GM04504 (cell line): ENCODE measurements around the gene DHX9.

Experiments used
- DNase-seq: peaks from one replicate; pipeline ENCODE4 v3.0.0-alpha.2; 2012; ENCODE audit warnings: low read depth

DHX9 gene

DNA sequence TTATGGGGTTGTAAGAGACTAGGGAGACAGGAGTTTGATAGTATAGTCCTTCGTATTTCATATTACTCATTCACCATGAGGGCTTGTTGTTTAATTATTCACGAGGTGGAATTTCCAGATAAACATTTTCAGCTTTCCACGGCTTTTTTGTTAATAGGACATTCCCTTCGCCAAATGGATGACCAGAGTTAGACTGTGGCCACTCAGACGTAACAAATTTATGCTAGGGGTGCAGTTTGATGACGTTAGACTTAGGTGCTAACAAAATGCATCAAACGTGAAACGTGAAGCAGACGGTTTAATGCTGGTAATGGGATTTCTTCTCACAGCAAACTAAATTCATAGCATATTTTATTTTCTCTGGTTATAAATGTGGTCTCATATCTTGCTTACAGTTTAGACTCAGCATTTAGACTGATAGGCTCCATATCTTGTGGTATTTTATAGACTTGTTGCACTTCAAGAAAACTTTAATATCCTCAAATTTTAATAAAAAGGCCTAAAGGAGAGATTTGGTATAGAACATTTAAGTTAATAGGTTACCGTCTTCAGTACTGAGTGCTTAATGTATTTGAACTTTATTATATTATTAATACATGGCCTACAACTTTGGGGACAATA, 2.3 kb downstream of the DHX9 start:
- DNase-seq, result no peak

GRCh38 chr1:182842265-182842664, 3.1 kb downstream of the DHX9 start:
- DNase-seq, result no peak

DNA sequence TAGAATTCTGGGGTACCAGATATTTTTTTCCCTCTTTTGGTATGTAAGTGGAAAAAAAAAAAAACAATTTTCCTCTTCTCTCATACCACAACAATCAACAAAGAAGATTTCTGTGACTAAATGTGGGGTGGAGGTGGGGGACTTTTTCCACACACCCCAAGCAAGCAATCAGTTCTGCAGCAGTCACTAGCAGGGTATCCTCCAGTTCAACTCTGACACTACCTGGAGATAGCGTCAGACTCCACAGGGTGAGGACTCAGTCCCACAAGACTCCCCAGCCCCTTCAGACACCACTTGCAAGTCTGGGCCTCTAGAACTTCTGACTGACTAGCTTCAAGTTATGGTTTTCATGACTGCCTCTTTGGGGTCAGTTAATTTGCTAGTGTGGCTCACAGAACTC, 6.2 kb downstream of the DHX9 start:
- no peak for DNase-seq

DNA sequence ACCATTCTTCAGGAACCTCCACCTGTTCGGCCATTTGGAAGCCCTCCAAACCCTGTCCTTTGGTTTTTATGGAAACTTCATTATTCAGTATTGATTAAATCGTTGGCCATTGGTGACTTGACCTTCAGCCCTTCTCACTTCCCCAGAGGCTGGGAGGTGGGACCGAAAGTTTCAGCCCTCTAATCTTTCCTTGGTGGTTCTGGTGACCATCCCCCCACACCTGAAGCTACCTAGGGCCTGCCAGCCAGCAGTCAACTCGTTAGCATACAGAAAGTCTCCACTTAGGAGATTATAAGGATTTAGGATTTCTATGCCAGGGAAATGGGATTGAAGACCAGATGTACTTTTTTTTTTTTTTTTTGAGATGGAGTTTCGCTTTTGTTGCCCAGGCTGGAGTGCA, 6.7 kb downstream of the DHX9 start:
- DNase-seq, result no peak

- DNase-seq, result no peak
These were observed 8.0 kb downstream of the DHX9 start for GRCh38 chr1:182847105-182847504.

GRCh38 chr1:182848736-182849135, 9.6 kb downstream of the DHX9 start:
- no peak for DNase-seq

- no peak for DNase-seq
These were observed 11.2 kb downstream of the DHX9 start for GRCh38 chr1:182850319-182850718.

DNA sequence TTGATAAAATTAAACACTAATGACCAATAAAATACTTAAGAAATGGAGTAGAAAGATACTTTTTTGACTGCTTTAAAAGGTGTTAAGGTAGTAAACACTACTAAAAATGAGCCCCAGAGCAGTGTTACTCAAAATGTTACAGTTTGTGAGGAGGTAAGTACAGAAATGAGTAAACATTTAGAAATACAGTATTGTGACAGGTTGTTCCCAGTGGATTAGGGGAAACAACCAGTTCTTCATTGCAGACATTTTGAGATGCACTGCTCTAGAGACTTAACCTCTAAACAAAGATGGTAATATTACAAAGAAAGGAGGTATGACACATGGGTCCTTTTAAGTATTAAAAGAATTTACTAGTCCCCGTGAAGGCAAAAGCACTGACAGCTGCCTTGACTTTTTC, 12.7 kb downstream of the DHX9 start:
- DNase-seq, result no peak

GRCh38 chr1:182855911-182856310, 16.8 kb downstream of the DHX9 start:
- no peak for DNase-seq

- no peak for DNase-seq
These were observed 18.1 kb downstream of the DHX9 start for GRCh38 chr1:182857212-182857611.

- no peak for DNase-seq
These were observed 21.5 kb downstream of the DHX9 start for GRCh38 chr1:182860658-182861057.

GRCh38 chr1:182861994-182862393, 22.8 kb downstream of the DHX9 start:
- no peak for DNase-seq

GRCh38 chr1:182862827-182863226, 23.7 kb downstream of the DHX9 start:
- DNase-seq, result no peak

GRCh38 chr1:182863940-182864339, 24.8 kb downstream of the DHX9 start:
- no peak for DNase-seq

DNA sequence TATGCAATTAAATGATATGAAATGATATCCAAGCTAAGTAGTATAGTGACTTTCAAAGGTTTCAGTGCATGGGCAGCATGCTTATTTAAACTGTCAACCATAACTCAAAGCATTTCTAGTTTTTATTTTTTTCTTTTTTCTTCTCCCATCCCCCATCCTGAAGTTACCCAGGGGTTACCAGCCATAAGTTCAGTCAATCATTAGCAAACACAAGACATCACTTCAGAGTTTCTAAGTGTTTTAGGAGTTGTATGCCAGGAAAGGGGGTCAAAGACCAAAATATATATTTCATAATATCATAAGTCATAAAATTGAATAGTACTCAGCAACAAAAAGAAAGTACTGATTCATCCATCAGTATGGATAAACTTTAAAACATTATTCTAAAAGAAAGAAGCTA, 28.7 kb downstream of the DHX9 start:
- no peak for DNase-seq

DNA sequence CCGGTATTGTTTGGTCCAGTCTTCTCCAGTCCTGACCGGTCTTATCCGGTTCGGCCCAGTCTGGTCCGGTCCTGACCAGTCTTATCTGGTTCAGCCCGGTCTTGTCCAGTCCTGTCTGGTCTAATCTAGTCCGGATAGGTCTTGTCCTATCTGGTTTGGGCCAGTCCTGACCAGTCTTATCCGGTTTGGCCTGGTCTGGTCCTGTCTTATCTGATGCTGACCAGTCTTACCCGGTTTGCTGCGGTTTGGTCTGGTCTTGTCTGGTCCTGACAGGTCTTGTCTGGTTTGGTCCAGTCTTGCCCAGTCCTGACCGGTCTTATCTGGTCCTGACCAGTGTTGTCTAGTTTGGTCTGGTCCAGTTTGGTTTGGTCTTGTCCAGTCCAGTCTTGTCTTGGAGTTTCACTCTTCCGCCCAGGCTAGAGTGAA, 30.1 kb downstream of the DHX9 start:
- DNase-seq, result no peak

GRCh38 chr1:182872881-182873280, 33.7 kb downstream of the DHX9 start:
- DNase-seq, result no peak

- no peak for DNase-seq
These were observed 36.7 kb downstream of the DHX9 start for GRCh38 chr1:182875889-182876288.

- no peak for DNase-seq
These were observed 38.2 kb downstream of the DHX9 start for GRCh38 chr1:182877331-182877730.

GRCh38 chr1:182877842-182878241, 38.7 kb downstream of the DHX9 start:
- no peak for DNase-seq

- no peak for DNase-seq
These were observed 45.7 kb downstream of the DHX9 start for GRCh38 chr1:182884872-182885271.

DNA sequence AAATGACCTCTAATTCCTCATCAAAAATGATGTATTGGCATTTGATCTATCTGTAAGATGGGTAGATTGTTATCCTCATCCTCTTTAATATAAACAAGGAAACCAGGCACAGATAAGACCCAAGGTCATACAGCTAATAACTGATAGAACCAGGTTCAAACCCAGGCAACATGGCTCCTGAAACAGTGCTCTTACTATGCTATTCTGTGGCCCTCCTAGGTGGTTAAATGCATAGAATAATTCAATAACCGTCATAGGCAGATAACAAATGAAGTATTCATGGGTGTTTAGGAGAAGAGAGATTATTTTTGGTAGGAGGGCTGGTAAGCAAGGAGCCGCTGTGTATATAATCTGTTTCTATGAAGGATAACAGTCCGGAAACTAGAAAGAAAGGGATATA, 46.4 kb downstream of the DHX9 start:
- no peak for DNase-seq

DNA sequence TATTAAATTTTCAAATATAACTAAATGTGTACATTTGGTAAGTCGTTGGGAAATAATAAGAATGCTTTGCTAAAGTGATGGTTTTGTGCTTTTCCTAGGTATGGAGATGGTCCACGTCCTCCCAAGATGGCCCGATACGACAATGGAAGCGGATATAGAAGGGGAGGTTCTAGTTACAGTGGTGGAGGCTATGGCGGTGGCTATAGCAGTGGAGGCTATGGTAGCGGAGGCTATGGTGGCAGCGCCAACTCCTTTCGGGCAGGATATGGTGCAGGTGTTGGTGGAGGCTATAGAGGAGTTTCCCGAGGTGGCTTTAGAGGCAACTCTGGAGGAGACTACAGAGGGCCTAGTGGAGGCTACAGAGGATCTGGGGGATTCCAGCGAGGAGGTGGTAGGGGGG, 47.8 kb downstream of the DHX9 start:
- DNase-seq, result no peak

- DNase-seq, result peak; percentile 5
These were observed 49.8 kb downstream of the DHX9 start for GRCh38 chr1:182888736-182889531.
